ENCODE measurements around the gene FHOD3.

GRCh38 chr18:36769172-36769571 lies 471.7 kb downstream of the FHOD3 start:
- TF ChIP-seq POLR2A (IDR thresholded peaks at IDR 0.05; ENCODE audit: low read depth, low read length) (no peak), BHLHE40 (IDR thresholded peaks at IDR 0.05; ENCODE audit: low read depth, low read length) (no peak), CHD1 (IDR thresholded peaks at IDR 0.05; ENCODE audit: low read depth, low read length) (no peak), MXI1 (IDR thresholded peaks at IDR 0.05; ENCODE audit: borderline replicate concordance, low read depth, low read length) (no peak), RFX5 (IDR thresholded peaks at IDR 0.05; ENCODE audit: low read depth, low read length) (no peak), CEBPB (IDR thresholded peaks at IDR 0.05; ENCODE audit: low read depth, low read length) (no peak), RAD21 (IDR thresholded peaks at IDR 0.05; ENCODE audit: low read length) (no peak), FOS (IDR thresholded peaks at IDR 0.05; ENCODE audit: low read depth, low read length) (no peak), USF2 (IDR thresholded peaks at IDR 0.05; ENCODE audit: low read depth, low read length) (no peak), NFE2L2 (IDR thresholded peaks at IDR 0.05; ENCODE audit: low read depth, low read length) (no peak), RCOR1 (IDR thresholded peaks at IDR 0.05; ENCODE audit: insufficient replicate concordance, low read length) (no peak), SMC3 (IDR thresholded peaks at IDR 0.05; ENCODE audit: low read depth, low read length) (no peak)
- TF ChIP-seq, protein P1, sequence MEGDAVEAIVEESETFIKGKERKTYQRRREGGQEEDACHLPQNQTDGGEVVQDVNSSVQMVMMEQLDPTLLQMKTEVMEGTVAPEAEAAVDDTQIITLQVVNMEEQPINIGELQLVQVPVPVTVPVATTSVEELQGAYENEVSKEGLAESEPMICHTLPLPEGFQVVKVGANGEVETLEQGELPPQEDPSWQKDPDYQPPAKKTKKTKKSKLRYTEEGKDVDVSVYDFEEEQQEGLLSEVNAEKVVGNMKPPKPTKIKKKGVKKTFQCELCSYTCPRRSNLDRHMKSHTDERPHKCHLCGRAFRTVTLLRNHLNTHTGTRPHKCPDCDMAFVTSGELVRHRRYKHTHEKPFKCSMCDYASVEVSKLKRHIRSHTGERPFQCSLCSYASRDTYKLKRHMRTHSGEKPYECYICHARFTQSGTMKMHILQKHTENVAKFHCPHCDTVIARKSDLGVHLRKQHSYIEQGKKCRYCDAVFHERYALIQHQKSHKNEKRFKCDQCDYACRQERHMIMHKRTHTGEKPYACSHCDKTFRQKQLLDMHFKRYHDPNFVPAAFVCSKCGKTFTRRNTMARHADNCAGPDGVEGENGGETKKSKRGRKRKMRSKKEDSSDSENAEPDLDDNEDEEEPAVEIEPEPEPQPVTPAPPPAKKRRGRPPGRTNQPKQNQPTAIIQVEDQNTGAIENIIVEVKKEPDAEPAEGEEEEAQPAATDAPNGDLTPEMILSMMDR (conservative IDR thresholded peaks at IDR 0.05; ENCODE audit: low read depth, low read length): no peak

Data from IMR-90 (cell line).